ENCODE measurements around the gene FNDC3B.

FNDC3B gene

GRCh38 chr3:172310428-172310760 lies 271.0 kb downstream of the FNDC3B start:
- TF ChIP-seq CTCF (IDR thresholded peaks at IDR 0.05) (no peak), ZFX (IDR thresholded peaks at IDR 0.05; ENCODE audit: borderline replicate concordance) (no peak)
- no peak overlapping the region for H3K27ac ChIP-seq

- TF ChIP-seq ZFX (IDR thresholded peaks at IDR 0.05; ENCODE audit: borderline replicate concordance) (no peak), CTCF (IDR thresholded peaks at IDR 0.05) (no peak)
- H3K27ac ChIP-seq: no peak overlapping the region
Measured at GRCh38 chr3:172311217-172311616, 271.8 kb downstream of the FNDC3B start.

- no peak overlapping the region for H3K27ac ChIP-seq
- TF ChIP-seq CTCF (IDR thresholded peaks at IDR 0.05) (no peak), ZFX (IDR thresholded peaks at IDR 0.05; ENCODE audit: borderline replicate concordance) (no peak)
Measured at GRCh38 chr3:172312001-172312400, 272.6 kb downstream of the FNDC3B start.

- TF ChIP-seq CTCF (IDR thresholded peaks at IDR 0.05): no peak
- TF ChIP-seq ZFX (IDR thresholded peaks at IDR 0.05; ENCODE audit: borderline replicate concordance): no peak
- H3K27ac ChIP-seq: no peak overlapping the region
Measured at GRCh38 chr3:172312711-172313110, 273.3 kb downstream of the FNDC3B start.

GRCh38 chr3:172313671-172314070 lies 274.3 kb downstream of the FNDC3B start:
- TF ChIP-seq ZFX (IDR thresholded peaks at IDR 0.05; ENCODE audit: borderline replicate concordance): no peak
- TF ChIP-seq CTCF (IDR thresholded peaks at IDR 0.05): no peak
- H3K27ac ChIP-seq: no peak overlapping the region

GRCh38 chr3:172314591-172315160 lies 275.3 kb downstream of the FNDC3B start:
- H3K27ac ChIP-seq: no peak overlapping the region
- TF ChIP-seq CTCF (IDR thresholded peaks at IDR 0.05): no peak
- TF ChIP-seq ZFX (IDR thresholded peaks at IDR 0.05; ENCODE audit: borderline replicate concordance): no peak

- TF ChIP-seq CTCF (IDR thresholded peaks at IDR 0.05) (no peak), ZFX (IDR thresholded peaks at IDR 0.05; ENCODE audit: borderline replicate concordance) (no peak)
- H3K27ac ChIP-seq: no peak overlapping the region
Measured at GRCh38 chr3:172315401-172316091, 276.2 kb downstream of the FNDC3B start.
